Activated gamma-delta T cell treated with anti-CD3 and anti-CD28 coated beads, Interleukin-2, amount 50 U/mL, for 16 hours (primary cell): Measurements from ENCODE around the gene SDHC.
"Not testable (repeated sequence)": the region's sequence is repeated elsewhere in the genome, so short reads cannot be mapped to it uniquely, and the experiment has no call there.

ENCODE experiments used
- DNase-seq: peaks from one replicate; pipeline ENCODE4 v3.0.0-alpha.2; 2020; ENCODE audit warnings: low read depth

SDHC gene

DNA sequence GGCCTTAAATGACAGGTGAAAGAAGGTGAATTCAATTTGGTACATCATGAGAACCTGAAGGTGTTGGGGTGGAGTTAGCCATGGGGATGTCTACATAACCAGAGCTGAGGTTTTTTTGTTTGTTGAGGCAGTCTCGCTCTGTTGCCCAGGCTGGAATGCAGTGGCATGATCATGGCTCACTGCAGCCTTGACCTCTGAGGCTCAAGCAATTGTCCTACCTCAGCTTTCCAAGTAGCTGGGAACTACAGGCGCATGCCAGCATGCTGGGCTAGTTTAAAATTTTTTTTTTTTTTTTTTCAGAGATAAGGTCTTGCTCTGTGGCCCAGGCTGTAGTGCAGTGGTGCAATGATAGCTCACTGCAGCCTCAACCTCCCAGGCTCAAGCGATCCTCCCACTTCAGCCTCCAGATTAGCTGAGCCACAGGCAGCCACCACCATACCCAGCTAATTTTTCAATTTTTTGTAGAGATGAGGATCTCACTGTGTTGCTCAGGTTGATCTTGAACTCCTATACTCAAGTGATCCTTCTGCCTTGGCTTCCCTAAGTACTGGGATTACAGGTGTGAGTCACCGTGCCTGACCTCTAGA lies 2.5 kb upstream of the SDHC start:
- no peak for DNase-seq

DNA sequence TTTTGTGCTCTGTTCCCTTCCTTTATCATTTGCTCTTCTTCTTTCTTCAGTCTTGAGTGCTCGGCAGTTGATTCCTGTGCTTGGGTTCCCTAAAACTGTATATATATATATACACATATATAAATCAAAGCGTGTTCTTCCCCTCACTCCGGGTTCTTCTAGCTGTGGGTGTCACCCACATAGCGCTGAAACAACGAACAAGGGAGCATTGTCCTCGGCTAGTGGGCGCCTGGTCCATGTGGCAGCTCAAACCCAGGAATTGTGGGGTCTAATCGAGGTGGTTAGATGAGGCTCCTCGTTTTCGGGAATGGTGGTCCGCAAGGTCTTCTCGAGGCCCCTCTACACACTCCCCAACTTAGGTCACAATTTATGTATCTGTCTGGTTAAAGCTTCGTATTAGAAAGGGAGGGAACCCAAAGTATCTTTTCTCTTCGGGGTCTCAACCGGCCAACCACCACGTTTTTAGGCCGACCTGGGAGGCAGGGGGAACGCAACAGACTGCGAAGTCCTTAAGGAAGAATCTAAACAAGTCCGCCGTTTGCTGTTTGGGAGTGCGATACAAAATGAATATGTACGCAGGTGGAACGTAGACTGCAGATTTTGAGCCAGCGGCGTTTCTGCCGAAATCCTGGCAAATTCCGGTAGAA lies 504 bp upstream of the SDHC start:
- no peak for DNase-seq

DNA sequence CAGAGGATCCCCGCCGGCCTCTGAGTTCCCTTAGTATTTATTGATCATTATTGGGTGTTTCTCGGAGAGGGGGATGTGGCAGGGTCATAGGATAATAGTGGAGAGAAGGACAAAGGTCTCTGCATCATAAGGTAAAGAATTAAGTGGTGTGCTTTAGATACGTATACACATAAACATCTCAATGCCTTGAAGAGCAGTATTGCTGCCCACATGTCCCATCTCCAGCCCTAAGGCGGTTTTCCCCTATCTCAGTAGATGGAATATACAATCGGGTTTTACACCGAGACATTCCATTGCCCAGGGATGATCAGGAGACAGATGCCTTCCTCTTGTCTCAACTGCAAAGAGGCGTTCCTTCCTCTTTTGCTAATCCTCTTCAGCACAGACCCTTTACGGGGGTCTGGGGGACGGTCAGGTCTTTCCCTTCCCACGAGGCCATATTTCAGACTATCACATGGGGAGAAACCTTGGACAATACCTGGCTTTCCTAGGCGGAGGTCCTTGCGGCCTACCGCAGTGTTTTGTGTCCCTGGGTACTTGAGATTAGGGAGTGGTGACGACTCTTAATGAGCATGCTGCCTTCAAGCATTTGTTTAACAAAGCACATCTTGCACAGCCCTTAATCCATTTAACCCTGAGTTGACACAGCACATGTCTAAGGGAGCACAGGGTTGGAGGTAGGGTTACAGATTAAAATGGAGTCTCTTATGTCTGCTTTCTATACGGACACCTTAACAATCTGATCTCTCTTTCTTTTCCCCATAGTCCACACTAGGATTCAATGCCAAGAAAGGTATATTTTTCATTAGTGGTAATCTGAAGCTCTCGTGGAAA lies 1.9 kb downstream of the SDHC start:
- DNase-seq = not testable (repeated sequence)

DNA sequence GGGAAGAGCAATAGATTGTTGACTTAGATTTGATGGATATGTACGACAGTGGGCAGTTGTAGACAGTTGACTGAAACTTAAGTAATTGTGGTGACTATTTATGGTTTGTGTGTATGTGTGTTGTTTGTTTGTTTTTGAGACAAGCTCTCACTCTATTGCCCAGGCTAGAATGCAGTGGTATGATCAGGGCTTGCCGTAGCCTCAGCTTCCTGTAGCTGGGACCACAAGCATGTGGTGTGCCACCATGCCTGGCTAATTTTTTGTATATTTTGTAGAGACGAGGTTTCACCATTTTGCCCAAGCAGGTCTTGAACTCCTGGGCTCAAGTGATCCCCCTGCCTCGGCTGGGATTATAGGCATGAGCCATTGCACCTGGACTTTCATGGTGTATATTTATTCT lies 9.8 kb downstream of the SDHC start:
- DNase-seq = no peak

DNA sequence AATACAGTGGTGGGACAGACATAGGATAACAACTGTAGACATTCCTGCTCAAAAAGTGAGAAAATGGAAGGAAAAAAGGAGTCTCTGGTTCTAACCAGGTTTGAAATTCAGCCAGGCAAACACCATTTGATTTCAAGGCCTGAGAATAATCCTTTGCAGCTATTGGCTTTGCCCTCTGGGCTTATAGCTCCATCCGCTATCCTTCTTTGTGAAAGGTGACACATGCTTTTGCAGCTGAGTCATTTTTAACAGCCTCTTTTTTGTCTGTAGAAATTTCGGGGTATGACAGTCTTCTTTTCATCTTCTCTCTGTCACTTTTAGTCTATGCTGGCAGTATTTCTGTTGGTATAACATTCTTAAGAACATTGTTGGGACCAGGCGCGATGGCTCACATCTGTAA lies 16.2 kb downstream of the SDHC start:
- DNase-seq = no peak

DNA sequence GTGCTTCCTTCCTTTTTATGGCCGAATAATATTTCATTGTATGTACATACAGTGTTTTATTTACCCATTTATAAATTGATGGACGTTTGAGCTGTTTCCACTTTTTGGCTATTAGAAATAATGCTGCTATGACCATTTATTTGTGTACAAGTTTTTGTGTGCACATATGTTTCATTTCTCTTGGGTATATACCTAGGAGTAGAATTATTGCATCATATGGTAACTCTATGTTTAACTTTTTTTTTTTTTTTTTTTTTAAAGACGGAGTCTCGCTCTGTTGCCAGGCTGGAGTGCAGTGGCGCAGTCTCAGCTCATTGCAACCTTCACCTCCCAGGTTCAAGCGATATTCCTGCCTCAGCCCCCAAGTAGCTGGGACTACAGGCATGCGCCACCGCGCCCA lies 19.0 kb downstream of the SDHC start:
- DNase-seq = no peak

DNA sequence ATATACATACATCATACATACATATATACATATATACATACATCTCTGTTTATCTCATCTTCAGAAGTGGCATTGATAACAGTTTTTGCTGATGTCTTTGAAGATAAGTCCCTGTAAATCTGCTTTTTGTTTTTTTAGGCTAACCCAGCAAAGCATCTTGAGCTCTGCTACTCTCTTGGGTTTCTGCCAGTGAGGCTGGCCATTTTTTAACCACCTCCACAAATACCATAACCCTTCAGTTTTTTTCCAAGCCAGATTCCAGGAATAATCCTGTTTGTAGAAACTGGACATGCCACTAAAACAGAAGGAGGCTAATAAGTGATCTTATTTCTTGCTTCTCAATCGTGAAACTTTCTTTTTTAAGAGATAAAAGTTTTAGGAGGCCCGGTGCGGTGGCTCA lies 21.6 kb downstream of the SDHC start:
- DNase-seq = no peak

DNA sequence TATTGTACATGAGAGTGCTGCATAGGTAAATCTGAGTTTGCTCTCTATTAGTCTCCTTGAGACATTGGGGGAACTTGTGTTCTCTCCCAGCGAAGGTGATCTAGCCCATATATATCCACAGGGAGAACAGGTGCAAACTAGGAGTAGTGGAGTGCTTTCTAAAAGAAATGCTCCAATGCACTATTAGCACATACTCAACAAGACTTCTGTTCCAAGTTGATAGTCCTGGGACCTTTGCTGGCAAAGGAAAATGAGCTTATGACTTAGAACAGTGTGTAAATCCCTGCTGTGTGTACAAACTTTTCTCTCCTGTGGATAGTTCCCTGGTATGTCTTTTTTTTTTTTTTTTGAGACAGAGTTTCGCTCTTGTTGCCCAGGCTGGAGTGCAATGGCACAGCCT lies 28.0 kb downstream of the SDHC start:
- no peak for DNase-seq

DNA sequence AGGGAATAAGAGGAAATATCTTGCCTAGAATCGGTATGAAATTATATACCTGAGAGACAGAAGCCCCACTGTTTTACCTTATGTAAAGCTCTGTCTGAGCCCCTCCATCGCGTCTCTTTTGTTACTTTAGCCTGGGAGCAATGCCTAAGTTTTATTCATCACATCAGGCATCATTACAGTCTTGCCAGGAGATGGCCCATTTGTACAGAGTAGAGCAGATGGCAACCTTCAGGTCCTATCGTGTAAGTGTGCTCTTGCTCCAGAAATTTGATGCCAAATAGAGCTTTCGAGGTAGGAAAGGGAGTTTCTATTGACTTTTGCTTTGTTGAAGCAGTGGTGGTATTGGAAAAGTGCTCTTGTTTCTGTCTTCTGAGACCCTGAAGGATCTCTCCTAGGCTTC lies 28.6 kb downstream of the SDHC start:
- no peak for DNase-seq

DNA sequence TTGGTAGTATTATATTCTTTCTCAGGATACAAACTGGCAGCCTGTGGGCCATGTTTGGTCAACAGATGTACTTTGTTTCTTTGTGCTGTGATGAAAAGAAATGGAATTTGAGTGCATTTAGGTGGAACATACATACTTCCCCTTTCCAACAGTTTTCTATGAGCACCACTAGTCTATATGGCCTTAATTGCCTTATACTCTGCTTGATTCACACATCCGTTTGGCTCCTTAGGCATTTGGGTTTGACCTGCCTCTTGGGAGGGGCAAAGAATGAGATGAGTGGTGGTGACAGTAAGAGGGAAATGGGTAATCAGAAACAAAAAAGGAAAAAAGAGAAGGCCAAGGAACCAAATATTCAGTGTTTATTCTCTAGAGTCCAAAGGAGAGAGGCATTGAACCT lies 36.5 kb downstream of the SDHC start:
- DNase-seq = no peak

DNA sequence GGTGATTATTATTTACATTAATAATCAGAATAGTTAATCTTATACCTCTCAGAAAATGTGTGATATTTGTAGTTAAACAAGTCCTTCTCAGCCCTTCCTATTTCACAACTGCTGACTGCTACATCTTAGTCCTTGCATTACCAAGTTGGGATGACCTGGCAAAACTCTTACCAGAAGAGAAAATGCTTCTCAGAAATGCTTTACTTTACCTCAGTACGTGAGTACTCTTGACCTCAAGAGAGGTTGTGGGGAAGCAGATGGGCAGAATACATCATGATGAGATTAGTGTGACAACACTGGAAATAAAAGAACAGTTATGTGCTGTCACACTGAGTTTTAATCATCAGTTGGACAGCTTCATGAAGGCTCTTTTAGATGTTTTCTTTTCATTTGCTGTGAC lies 37.3 kb downstream of the SDHC start:
- no peak for DNase-seq

DNA sequence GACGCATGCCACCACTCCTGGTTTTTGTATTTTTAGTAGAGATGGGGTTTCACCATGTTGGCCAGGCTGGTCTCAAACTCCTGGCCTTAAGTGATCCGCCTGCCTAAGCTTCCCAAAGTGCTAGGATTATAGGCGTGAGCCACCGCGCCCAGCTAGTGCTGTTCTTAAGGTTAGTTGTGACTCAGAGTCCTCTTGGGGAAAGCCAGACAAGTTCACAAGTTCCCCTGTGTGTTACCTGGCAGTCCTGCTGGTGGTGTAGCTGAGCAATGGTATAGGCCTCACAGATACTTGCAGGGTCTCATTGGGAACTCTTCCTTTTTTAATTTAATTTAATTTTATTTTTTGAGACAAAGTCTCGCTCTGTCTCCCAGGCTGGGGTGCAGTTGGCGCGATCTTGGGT lies 42.9 kb downstream of the SDHC start:
- no peak for DNase-seq

DNA sequence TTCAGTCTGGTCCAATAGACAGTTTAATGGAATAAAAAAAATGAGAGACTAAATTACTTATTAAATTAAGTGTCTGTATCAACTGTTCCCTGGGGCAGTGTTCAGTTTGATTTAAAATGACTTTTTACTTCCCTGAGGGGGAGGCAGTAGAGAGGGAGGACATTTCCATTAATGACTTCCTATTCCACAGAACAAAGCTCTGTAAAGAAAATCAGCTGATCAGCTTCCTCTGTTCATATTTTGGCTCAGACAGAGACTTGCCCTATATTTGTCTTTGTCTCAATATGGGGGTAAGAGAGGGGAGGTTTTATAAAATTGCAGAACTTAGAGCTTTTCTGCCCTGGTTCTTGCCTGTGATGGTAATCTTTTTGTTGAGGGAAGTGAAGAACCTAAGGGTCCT lies 45.1 kb downstream of the SDHC start:
- DNase-seq = no peak

DNA sequence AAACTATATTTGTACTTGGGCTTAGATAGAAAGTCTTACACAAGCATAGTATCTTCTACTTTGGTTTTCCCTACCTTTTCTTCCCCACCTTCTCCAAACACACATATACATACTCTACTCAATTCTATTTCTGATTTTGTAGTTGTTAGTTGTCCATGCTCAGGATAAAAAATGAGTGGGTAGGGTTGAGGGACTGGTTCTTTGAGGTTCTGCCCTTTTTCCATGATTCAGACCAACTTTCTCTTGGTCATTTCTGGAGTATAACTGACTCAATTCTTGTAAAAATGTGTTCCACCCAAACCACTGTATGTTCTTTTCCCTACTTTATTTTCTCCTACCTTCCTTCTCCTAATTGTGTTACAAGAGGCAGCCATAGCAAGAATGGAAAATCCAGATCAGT lies 50.2 kb downstream of the SDHC start:
- no peak for DNase-seq

DNA sequence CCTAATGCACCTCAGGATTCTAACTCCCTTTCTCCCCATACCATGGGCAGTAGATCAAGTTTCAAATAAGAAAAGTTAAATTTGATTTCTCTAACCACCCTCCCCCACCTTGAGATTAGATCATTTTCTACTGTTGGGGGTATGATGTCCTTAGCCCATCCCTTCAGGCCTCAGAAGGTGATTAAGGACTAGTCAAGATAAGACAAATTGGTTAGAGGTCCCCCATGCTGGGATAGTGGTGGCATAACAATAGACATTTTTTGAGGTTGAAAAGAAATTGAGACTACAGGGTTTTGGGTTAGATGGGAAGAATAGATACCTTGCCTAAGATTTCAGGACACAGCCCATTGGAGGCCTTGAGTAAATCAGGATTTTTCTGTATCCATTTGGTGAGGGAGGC lies 51.0 kb downstream of the SDHC start:
- DNase-seq = no peak

DNA sequence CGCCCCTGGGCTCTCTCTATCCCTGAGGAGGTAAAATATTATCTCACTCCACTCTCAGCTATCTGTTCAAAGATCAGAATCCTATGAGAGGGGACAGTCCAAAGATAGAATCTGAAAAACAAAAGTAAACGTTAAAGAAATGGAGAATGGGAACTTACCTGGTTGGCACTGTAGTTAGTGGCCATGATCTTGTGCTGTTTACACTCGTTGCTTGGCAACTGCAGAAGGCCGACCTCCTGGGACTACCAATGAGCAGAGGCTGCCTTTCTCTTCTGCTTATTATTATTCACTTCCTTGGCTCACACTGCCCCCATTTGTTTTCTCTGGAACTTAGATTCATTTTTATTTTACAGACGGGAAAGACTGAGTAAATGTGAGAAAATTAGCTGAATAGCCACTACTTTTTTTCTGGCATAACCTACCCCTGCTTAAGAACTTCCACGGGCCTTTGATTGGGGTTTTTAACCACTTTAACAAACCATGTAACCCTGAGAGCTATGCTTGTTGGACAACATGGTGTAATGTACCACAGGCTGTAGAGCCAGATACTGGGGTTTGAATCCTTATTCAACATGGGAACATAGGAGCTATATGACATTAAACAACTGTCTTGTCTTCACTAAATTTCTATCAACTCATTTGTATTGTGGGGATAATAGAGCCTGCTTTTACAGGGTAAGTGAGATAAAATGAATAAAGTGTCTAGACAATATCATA lies 53.7 kb downstream of the SDHC start, which contains the start of gene CFAP126:
TSS of gene CFAP126 (minus strand) at position 193 of the 717 bp plus-strand sequence. CDS start at position 185, 8 bp downstream.
- DNase-seq = no peak

DNA sequence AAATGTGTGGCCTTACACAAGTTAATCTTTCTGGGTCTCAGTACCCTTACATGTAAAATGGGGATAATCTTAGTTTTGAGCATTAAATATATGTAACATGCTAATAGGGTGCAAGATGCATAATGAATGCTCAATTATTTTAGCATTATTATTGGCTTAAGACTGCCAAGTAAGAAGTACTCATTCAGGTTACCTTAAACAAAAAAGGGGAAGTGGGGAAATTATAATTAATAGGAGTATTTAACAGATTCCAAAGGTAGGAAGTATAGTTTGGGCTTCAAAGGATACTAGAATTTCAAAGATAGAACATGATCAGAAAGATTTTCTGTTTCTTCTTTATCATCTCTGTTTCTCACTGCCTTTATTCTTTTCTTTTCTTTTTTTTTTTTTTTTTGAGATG lies 59.3 kb downstream of the SDHC start:
- no peak for DNase-seq

DNA sequence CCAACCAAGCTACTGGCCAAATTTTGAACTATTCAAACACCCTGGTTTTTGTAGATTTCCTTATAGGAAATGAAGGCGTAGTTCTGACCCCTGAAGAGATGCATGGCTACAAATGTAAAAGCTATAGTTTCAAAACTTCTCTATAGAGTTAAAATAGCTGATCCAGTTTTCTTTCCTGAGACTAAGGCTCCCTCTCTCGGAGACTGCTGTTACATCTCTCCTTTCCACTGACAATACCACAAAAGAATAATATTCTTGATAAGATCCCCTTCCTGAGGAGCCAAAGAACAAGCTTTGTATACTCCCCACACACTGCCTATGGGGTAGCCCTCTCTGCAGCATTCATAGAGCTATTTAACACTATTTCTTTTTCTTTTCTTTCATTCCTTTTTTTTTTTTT lies 60.2 kb downstream of the SDHC start:
- no peak for DNase-seq

DNA sequence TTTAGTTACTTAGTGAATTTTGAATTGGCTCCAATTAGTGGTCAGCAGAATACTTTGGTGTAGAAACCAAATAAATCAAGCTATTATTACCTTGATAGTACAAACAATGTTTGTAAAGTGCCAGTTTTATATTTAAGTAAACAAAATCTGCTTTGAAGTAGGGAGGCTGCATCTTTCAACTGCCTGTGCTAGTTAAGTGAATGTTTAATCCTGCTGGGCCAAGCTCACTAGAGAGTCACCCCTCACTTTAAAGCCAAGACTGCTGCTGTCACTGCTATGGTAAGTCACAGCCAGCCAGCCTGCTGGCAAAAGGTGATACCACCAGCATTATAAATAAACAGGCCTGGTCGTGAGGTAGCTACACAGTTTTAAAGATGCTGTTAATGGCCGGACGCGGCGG lies 63.8 kb downstream of the SDHC start:
- DNase-seq = no peak

DNA sequence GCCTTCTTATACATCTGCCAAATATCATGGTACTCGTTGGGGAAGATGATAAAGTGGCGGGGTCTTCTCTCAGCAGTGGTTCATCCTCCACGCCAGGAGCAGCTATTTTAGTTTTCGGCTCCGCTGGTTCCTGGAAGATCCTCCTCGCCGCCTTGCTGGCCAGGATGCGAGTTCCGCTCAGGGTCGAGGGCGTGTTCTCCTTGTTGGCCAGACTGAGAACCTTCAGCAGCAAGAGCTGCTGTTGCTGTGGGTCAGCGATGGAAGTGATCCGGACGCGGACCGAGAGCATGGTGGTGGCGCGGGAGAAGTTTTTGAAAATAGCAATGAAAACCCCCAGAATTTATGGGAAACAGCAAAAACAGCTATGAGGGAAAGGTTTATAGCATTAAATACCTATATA lies 64.9 kb downstream of the SDHC start:
- DNase-seq = no peak

DNA sequence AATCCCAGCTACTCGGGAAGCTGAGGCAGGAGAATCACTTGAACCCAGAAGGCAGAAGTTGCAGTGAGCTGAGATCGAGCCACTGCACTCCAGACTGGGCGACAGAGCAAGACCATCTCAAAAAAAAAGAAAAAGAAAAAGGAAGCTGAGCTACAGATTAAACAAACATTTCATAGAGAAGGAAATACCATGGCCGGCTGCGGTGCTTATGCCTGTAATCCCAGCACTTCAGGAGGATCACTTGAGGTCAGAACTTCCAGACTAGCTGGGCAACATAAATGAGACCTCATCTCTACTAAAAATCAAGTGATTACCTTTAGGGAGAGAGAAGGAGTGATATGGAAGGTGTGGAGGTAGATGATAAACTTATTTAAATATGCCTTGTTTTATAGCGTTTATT lies 67.5 kb downstream of the SDHC start:
- no peak for DNase-seq

DNA sequence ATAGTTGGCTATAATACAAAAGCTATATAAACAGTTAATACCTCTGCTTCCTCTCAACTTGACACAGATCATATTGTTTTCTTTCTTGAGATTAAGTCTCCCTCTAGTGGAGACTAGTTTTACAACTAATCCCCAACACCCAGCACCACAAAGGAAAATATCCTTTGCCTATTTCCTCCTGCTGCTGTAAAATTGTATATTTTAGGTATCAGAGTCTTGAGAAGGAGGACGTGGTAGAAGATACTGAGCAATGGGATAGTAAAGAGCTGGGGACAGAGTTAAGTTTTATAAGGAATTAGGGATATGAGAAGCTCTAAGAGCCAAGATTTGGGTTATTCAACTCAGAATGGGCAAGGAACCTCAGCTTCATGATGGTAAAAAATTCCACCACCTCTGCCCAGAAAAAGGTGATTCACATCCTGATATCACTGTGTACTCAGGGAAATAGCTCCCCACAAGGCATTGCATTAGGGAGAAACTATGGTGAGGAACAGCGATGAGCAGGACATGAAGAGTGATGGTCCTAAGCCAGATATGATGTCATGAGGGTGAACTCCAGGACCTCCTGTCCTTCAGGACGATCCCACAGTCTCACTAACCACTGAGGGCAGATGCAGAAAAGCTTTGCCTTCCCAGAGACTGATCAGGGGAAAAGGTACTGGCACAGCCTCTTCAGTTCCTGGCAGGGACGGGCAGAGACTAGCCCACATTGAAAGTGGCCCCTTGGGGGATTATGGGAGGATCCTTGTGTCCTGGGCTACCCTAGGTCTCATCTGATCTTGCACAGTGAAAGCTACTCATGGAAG lies 68.2 kb downstream of the SDHC start:
- no peak for DNase-seq
